ENCODE data around the gene TTC23.

DNA sequence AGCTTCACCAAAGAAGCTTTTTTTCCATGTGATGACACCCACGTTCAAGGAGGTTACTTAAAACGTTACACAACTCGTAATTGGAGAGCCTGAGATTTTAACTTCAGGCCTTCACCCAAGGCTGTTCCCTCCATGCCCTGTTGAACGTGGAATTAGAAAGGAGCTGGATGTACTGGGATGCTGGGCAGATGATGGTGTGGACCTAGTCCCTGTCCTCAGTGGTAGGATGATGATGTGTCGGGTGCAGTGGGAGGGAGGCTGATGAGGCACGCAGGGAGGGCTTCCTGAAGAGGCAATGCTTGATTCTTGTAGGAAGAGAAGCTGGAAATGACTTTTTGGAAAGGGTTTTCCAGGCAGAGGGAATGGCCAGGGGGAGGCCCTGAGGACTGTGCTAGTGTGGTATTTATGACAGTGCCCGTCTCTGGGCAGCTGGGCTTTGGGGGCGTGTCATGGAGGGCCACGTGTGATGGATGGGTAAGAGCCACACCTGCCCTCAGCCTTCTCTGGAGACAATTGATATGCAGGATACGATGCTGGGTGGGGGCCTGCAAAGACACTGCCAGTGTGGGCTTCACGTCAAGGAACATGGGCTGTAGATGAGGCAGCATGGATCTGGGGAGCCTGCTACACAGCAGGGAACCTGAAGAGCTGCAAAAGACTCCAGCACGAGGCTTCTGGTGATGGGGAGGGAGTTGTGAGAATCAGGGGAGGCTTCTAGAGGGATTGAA is 129.2 kb downstream of the TTC23 start:
- TF ChIP-seq, protein P1, sequence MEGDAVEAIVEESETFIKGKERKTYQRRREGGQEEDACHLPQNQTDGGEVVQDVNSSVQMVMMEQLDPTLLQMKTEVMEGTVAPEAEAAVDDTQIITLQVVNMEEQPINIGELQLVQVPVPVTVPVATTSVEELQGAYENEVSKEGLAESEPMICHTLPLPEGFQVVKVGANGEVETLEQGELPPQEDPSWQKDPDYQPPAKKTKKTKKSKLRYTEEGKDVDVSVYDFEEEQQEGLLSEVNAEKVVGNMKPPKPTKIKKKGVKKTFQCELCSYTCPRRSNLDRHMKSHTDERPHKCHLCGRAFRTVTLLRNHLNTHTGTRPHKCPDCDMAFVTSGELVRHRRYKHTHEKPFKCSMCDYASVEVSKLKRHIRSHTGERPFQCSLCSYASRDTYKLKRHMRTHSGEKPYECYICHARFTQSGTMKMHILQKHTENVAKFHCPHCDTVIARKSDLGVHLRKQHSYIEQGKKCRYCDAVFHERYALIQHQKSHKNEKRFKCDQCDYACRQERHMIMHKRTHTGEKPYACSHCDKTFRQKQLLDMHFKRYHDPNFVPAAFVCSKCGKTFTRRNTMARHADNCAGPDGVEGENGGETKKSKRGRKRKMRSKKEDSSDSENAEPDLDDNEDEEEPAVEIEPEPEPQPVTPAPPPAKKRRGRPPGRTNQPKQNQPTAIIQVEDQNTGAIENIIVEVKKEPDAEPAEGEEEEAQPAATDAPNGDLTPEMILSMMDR (IDR thresholded peaks at IDR 0.05) = no peak
- TF ChIP-seq POLR2A (IDR thresholded peaks at IDR 0.05) = no peak

Measured in thyroid gland (tissue), 4 donors.